ENCODE measurements around the gene DKK3.

The DKK3 gene

GRCh38 chr11:11981364-11981763 lies 27.1 kb downstream of the DKK3 start:
- no peak for DNase-seq (ENCODE audit: low spot score)

DNA sequence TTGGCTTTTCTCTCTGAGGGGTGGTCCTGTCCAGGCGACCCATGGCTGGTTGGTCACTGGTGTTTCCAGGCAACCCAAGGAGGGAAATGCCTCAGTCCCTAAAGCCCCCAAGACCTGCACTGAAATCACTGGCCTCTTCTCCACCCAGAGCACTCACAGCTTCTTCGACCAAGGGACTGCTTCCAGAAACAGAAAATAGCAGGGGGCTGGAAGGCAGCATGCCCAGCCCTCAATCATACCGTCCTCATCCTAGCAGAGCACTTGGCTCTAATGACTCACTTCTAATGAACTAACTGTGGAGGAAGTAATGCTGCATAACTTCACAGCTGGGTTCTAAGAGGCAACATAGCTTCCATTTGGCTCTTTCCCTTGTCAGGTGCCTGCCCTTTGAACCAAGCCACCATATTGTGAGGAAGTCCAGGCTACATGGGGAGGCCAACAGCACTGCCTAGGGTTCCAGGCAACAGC lies 27.6 kb downstream of the DKK3 start:
- DNase-seq (ENCODE audit: low spot score): no peak

- no peak for DNase-seq (ENCODE audit: low spot score)
Measured at GRCh38 chr11:11980200-11980599, 28.2 kb downstream of the DKK3 start.

- no peak for DNase-seq (ENCODE audit: low spot score)
Measured at GRCh38 chr11:11979488-11980117, 28.8 kb downstream of the DKK3 start.

- no peak for DNase-seq (ENCODE audit: low spot score)
Measured at GRCh38 chr11:11978792-11979487, 29.5 kb downstream of the DKK3 start.

DNA sequence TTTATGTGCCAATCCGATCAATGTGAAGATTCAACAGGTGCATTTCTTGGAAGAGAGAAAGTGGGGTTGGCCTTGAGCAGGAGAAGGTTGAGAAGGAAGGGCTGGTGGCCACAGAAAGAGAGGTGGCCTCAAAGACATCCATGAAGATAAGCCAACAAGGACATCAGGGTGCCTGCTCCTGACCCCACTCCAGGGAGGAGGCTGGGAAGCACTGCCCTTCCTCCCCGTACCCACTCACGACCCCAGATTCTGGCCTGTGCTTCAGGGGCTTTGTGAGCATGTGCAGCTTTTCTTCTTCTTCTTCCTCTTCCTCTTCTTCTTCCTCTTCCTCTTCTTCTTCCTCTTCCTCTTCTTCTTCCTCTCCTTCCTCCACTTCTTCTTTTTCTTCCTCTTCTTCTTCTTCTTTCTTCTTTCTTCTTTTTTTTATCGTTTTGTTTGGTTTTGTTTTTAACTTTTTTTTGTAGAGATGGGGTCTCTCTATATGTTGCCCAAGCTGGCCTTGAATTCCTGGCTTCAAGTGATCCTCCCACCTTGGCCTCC lies 30.3 kb downstream of the DKK3 start:
- DNase-seq (ENCODE audit: low spot score): no peak

DNA sequence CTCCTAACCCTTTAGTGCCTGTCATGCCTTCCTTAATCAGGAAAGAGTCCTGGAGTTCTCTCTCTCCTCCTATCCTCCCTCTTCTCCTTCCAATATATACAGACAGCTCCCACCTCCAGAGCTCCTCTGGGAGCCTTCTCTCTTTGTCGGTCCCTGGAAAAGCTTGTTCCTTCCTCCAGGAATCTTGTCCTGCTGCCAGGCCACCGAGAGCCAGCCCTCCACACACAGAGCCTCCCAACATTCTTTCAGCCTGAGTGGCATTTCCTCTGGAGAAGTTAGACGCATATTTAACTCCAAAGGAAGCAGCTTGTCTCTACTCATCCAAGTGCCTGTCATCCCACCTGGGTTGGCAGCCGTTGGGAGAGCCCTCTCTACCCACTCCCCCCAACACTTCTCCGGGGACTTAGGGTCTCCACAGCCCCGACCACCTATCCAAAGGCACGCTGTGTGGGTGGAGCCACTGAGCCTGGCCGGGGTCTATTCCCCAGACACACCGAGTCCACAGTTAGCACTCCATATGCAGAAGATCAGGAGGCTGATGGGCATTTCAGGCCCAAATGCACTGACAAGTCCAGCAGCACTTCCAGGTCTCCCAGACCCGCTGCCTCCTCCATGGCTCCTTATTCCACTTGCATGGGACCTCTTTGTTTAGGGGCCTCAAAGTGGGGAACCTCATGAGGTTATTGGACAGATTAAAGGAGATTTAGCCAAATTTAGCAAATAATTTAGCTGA lies 31.1 kb downstream of the DKK3 start:
- no peak for DNase-seq (ENCODE audit: low spot score)

DNA sequence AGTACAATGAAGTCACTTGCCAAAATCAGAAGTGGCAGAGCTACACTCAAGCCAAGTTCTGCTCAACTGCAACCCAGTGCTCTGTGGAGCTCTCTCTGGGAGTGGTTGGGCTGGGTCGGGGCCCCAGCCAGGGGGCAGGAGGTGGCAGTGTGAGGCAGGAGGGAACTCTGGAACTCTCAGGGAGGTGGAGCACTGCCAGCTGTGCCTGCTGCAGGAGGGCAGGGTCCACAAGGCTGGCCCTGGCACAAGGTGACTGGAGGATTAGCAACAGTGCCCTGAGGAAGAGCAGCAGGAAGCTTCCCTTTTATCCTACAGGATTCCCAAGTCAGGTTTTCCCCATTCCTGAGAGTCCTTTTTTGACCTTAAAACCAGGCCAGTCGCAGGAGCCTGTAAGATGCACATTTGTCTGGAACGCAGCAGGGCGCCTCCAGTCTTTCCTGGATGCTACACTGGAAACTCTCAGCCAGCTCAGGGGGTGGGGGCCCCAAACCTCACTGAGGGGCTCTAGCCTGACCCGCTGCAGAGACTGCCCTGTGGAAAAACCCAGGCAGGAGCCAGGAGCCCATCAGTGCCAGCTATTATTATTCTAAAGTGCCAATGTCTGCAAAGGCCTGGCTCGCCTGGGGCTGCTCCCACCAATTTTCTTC lies 31.8 kb downstream of the DKK3 start:
- no peak for DNase-seq (ENCODE audit: low spot score)

DNA sequence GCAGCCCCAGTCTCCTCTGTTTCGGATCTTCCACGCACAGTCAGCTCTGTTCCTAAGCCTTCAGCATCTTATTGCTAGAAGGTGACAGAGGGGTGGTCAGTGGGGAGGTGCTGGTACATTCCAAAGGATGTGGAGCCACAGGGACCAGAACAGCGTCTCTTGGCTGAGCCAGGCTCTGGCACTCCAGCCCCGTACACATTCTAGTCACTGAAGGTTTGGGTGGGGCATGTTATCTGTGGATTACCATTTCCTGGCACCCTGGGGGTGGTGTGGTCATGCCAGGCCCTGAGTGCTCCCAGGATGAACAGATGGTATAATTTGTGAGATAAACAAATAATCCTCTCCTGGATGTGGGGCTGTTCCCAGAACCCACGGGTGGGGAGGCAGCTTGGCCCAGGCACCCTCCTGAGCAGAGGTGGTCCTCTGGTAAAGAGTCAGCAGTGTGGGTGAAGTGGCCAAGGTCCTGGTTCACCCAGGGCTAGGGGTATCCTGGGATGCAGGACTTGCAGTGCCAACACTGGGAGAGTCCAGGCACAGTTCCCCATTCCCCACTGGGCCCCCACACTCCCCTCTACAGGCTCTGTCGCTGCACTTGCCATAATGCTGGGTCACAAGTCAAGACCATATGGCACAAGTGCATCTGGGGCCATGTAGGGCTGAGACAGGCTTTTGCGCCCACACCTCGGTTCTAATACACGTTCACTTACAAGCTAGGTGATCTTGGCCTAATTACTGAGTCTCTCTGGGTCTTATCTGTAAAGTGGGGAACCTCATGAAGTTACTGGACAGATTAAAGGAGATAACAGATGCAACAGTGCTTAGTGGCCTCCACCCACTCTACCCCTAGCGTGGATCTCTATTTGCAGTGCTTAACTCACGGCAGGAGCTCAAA lies 33.0 kb downstream of the DKK3 start:
- DNase-seq (ENCODE audit: low spot score): no peak

- no peak for DNase-seq (ENCODE audit: low spot score)
Measured at GRCh38 chr11:11973866-11974265, 34.6 kb downstream of the DKK3 start.

DNA sequence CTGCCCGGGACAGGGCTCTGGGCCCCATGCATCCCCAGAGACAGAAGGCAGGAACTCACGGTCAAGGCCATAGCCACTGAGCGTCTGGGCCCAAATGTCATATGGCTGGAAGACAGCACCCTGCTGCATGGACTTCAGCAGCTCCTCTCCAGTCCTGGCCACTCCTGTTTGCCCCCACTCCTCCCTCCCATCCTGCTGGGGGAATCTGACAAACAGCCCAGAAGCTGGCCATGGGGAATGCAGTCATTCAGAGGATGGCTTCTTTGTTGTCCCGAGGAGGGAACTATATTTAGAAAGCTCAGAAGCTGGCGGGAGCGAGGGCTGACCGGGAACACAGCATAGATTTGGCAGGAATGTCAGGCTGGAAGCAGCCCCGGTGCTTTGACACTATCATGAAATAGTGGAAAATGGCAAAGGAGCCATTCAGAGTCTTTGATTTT lies 35.0 kb downstream of the DKK3 start:
- DNase-seq (ENCODE audit: low spot score): peak; percentile 81

DNA sequence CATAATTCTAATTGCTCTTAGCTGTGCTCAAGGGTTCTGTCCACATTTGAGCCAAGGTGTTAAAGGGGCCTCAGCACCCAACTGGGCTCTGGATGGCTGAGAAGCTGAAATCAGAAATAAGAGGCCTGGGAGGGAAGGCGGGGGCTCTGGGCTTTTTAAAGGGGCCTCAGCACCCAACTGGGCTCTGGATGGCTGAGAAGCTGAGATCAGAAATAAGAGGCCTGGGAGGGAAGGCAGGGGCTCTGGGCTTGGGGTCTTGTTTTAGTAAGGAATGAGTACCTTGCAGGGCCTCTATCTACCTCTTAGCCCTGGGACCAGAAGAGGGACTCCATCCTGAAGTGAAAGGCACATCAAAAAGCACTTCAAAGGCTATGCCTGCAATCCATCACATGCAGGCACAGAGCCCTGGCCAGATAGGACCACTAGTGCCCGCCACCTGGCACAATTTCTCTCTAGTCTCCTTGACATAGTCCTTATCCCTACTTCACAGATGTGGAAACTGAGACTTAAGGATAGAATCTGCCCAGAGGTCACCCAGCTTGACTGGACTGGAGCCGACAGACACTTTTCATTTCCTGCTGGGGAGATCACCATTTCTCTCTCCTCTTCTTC lies 35.6 kb downstream of the DKK3 start:
- DNase-seq (ENCODE audit: low spot score): no peak

DNA sequence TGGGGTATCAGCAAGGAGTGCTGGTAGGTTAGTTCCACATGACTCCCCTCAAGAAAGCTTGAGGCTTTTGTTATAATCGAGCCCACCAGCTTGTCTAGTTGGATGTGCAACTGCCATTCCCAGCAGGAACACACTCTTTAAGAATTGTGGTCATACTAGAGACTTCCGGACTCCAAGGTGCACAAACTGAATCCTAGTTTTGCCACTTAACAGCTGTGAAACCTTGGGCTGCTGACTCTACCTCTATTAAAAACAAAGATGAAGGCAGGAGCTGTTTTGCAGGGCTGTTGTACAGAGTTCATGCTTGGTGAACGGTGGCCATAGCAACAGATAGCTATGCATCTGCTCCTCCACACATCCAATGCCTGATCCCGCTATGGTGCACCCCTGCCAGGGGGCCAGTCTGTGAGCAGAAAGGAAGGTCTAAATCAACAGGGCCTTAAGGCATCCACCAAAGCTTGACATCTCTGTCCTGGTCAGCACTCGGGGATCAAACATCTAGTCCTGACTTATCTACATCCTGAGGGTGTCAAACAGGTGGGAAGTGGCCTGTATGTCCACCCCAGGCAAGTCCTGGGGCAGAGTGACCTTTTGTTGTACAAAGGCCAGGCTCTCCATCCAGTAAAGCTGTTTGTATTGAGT lies 36.4 kb downstream of the DKK3 start:
- no peak for DNase-seq (ENCODE audit: low spot score)

DNA sequence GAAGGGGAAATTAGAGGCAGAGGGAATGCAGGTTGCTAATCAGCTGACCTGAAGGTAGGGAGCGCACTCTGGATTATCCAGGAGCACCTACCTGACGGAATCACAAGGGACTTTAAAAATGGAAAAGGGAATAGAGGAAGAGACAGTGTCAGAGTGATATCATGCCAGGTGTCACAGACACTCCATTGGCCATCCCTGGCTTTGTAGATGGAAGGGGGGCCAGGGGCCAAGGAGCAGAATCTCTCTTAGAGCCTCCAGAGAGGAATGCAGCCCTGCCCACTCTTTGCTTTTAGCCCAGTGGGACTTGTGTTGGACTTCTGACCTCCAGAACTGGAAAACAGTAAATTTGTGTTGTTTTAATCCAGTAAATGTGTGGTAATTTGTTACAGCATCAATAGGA lies 37.9 kb downstream of the DKK3 start:
- no peak for DNase-seq (ENCODE audit: low spot score)

- peak; percentile 63 for DNase-seq (ENCODE audit: low spot score)
Measured at GRCh38 chr11:11969380-11970215, 38.8 kb downstream of the DKK3 start.

GRCh38 chr11:11968511-11969280 lies 39.7 kb downstream of the DKK3 start:
- DNase-seq (ENCODE audit: low spot score): no peak

DNA sequence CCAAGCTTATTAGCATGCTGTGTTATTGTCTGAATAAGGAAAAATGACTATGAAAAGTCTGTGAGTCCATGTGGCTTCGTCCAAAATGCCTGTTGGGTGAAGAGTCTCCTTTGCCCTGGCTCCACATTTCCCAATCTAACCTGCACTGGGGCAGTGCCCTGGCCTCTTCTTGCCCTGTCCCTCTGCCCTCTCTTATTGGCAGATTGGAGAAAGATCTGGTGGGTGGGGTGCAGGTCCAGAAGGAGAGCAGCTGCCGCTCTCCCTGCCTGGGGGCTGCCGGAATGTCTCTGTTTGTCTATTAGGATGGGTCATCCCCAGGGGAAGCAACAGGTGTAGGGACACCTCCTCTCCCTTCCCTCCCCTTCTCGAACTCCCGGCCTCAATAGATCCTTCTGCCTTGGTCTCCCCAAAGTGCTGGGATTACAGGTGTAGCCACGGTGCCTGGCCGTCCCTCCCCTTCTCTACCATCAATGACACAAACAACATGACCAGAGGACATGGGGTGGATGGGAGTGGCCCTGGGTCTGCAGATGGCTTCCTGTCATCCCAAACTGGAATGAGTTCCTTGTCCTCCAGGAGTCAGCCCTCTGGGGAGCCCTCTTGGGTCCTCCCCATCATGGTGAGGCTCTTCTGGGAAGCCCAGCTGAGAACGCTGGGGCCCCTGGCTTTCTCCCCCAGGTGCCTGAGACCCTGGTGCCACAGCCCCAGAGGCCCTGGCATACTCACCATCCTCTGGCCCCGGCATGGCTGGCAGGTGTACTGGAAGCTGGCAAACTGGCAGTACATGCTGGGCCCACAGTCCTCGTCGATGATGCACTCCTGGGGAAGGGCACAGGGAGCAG lies 40.5 kb downstream of the DKK3 start:
- DNase-seq (ENCODE audit: low spot score): no peak
